Measurements from ENCODE around the gene USP10.

GRCh38 chr16:84769416-84769815 is 69.6 kb downstream of the USP10 start:
- TF ChIP-seq POLR2A (IDR thresholded peaks at IDR 0.05) = no peak
- no peak for TF ChIP-seq POLR2AphosphoS5 (IDR thresholded peaks at IDR 0.05)
- TF ChIP-seq CTCF (IDR thresholded peaks at IDR 0.05) = no peak
- TF ChIP-seq EP300 (IDR thresholded peaks at IDR 0.05) = no peak

All from sigmoid colon (tissue), 4 donors.